Spleen (tissue), 11 donors: ENCODE measurements around the gene CNTNAP5. TPM values are rescaled to one million over a fixed set of nuclear protein-coding genes. Genes with fewer than 3 reads are reported as not detected.

Source experiments
- DNase-seq: peaks from one replicate; pipeline ENCODE4 v3.0.0-alpha.2; 2020
- H3K27ac ChIP-seq, 8 donors: fragments of 200-600 bp; sonication (generic) in 7 of 8; 1 replicate in 4 of 8; 2 replicates in 4 of 8; pipeline versions ENCODE4 v1.5.0 to v1.8.0; 2016 to 2021; ENCODE audit warnings: inconsistent platforms in 4 of 8, mild to moderate bottlenecking in 4 of 8, moderate library complexity in 1 of 8
- H3K27me3 ChIP-seq, 7 donors: fragments of 200-600 bp; sonication (generic) in 6 of 7; replicated peaks in 1 of 7; 1 replicate in 4 of 7; 2 replicates in 3 of 7; pipeline versions ENCODE4 v1.5.0 to v1.8.0; 2016 to 2021; ENCODE audit warnings: inconsistent platforms in 3 of 7, mild to moderate bottlenecking in 1 of 7
- H3K36me3 ChIP-seq, 6 donors: fragments of 200-600 bp; sonication (generic) in 5 of 6; 1 replicate in 4 of 6; 2 replicates in 2 of 6; pipeline versions ENCODE4 v1.5.0 to v1.8.0; 2016 to 2021; ENCODE audit warnings: inconsistent platforms in 2 of 6
- H3K4me1 ChIP-seq, 6 donors: fragments of 200-600 bp; sonication (generic) in 5 of 6; 1 replicate in 3 of 6; 2 replicates in 3 of 6; pipeline versions ENCODE4 v1.5.0 to v1.8.0; 2016 to 2021; ENCODE audit warnings: inconsistent platforms in 3 of 6
- H3K4me3 ChIP-seq, 8 donors: fragments of 200-600 bp; sonication (generic) in 7 of 8; 1 replicate in 4 of 8; 2 replicates in 4 of 8; pipeline versions ENCODE4 v1.5.0 to v1.8.0; 2016 to 2021; ENCODE audit warnings: inconsistent platforms in 4 of 8, mild to moderate bottlenecking in 4 of 8, moderate library complexity in 2 of 8
- H3K9me3 ChIP-seq, 8 donors: fragments of 200-600 bp; sonication (generic) in 7 of 8; 1 replicate in 4 of 8; 2 replicates in 4 of 8; pipeline versions ENCODE4 v1.5.0 to v1.8.0; 2016 to 2021; ENCODE audit warnings: inconsistent platforms in 4 of 8
- CTCF ChIP-seq, 11 experiments: fragments of 200-600 bp in 7 of 11; fragments of 450-650 bp in 4 of 11; sonication (generic) in 4 of 11; IDR thresholded peaks in 8 of 11; conservative IDR thresholded peaks in 3 of 11; 1 replicate in 7 of 11; 2 replicates in 4 of 11; pipeline versions ENCODE4 v1.4.0 to v1.8.0; 2016 to 2021; ENCODE audit warnings: antibody characterized with exemption in 11 of 11, inconsistent platforms in 4 of 11, mild to moderate bottlenecking in 1 of 11
- POLR2A ChIP-seq, 3 donors: fragments of 450-650 bp; IDR thresholded peaks; one replicate each; pipeline ENCODE4 v1.5.1; 2017; ENCODE audit warnings: antibody characterized with exemption in 3 of 3, mild to moderate bottlenecking in 1 of 3
- POLR2AphosphoS5 ChIP-seq, 3 donors: sonication (generic); formaldehyde crosslinking; IDR thresholded peaks; one replicate each; pipeline ENCODE4 v1.5.1; 2017; ENCODE audit warnings: antibody characterized with exemption in 3 of 3
- WGBS, 5 donors: extraction: QIAGEN DNeasy Blood & Tissue Kit in 3 of 5; methylation state at CpG; one replicate each; pipeline versions ENCODE4 v1.1.5 to v1.1.7; 2013 to 2018; 5-methylcytosine and 5-hydroxymethylcytosine counted together
- intact Hi-C: fragments of 100-400 bp; cut with DNase I; formaldehyde crosslinking; loops from one replicate; pipeline ENCODE4 v1.15.0; 2023; ENCODE audit warnings: low total_unique reads
- polyA plus RNA-seq, 3 donors: library from polyadenylated mRNA; stranded (reverse); fragments of 200-250 nt; gene quantifications; one replicate each; pipeline ENCODE4 v1.2.1, GENCODE V29; 2013
- total RNA-seq, 7 donors: library from RNA; depleted of rRNA in 3 of 7; stranded (reverse); fragments of >200 nt in 3 of 7; fragmentation: NEBNext Ultra II Directional in 4 of 7; extraction: Animal tissue kit (Norgen Biotek cat#: 25700) in 4 of 7; gene quantifications; one replicate each; pipeline versions ENCODE4 v1.1.0 to v1.2.1, GENCODE V29; 2016 to 2021
- donor health status: healthy with polysubstance abuse.
- donor health status: DM: no; HTN: no; CAD: no; lungs with moderate emphysema.
- donor health status: DM: no; HTN: no; CAD: no.
- donor health status: Bipolar disorder and iron deficiency.
- donor health status: healthy.
- donor health status: DM: no; HTN: no; CAD: no.
- donor health status: DM: yes; HTN: yes; CAD: no.

Gene CNTNAP5
- total and polyA plus RNA-seq, 10 donors = 0.18 TPM; not detected in 9

GRCh38 chr2:124138076-124138475, 113.0 kb downstream of the CNTNAP5 start:
- H3K27ac ChIP-seq = no peak overlapping the region
- H3K27me3 ChIP-seq = no peaks in the 10 kb centered on the region
- TF ChIP-seq POLR2A (IDR thresholded peaks at IDR 0.05) (no peak), POLR2AphosphoS5 (IDR thresholded peaks at IDR 0.05) (no peak), CTCF (IDR thresholded peaks at IDR 0.05 in 8 of 11, conservative IDR thresholded peaks at IDR 0.05 in 3 of 11) (no peak)
- no peaks in the 10 kb centered on the region for H3K36me3 ChIP-seq
- WGBS, 5 donors = 73 to 83% (median 81%) methylated on average over 3 of the region's 3 CpGs
- no peak for DNase-seq
- H3K4me1 ChIP-seq = no peaks in the 10 kb centered on the region
- H3K4me3 ChIP-seq = no peak overlapping the region
- intact Hi-C loops = no loop called here
- peaks cover 0 to 6% (median 0%) of the 10 kb centered on the region in 8 donors for H3K9me3 ChIP-seq

GRCh38 chr2:124145982-124146381, 120.9 kb downstream of the CNTNAP5 start:
- intact Hi-C loops = no loop called here
- WGBS, 5 donors = 64 to 80% (median 77%) methylated on average over 4 of the region's 4 CpGs
- Histone ChIP-seq H3K9me3 (peaks cover 0 to 9% (median 0%) of the 10 kb centered on the region in 8 donors), H3K27ac (no peak overlapping the region), H3K4me1 (no peaks in the 10 kb centered on the region), H3K36me3 (no peaks in the 10 kb centered on the region), H3K4me3 (no peak overlapping the region), H3K27me3 (no peaks in the 10 kb centered on the region)
- TF ChIP-seq CTCF (IDR thresholded peaks at IDR 0.05 in 8 of 11, conservative IDR thresholded peaks at IDR 0.05 in 3 of 11) (no peak), POLR2AphosphoS5 (IDR thresholded peaks at IDR 0.05) (no peak), POLR2A (IDR thresholded peaks at IDR 0.05) (no peak)
- no peak for DNase-seq

GRCh38 chr2:124147552-124147951, 122.5 kb downstream of the CNTNAP5 start:
- H3K27ac ChIP-seq = no peak overlapping the region
- DNase-seq = no peak
- H3K4me1 ChIP-seq = no peaks in the 10 kb centered on the region
- intact Hi-C loops = no loop called here
- H3K9me3 ChIP-seq = peaks cover 0 to 10% (median 2%) of the 10 kb centered on the region in 8 donors
- WGBS, 5 donors = 77 to 88% (median 84%) methylated on average over 9 of the region's 9 CpGs
- H3K4me3 ChIP-seq = no peak overlapping the region
- H3K36me3 ChIP-seq = no peaks in the 10 kb centered on the region
- TF ChIP-seq CTCF (IDR thresholded peaks at IDR 0.05 in 8 of 11, conservative IDR thresholded peaks at IDR 0.05 in 3 of 11) (no peak), POLR2A (IDR thresholded peaks at IDR 0.05) (no peak), POLR2AphosphoS5 (IDR thresholded peaks at IDR 0.05) (no peak)
- no peaks in the 10 kb centered on the region for H3K27me3 ChIP-seq

GRCh38 chr2:124149571-124149970, 124.5 kb downstream of the CNTNAP5 start:
- TF ChIP-seq POLR2AphosphoS5 (IDR thresholded peaks at IDR 0.05) = no peak
- TF ChIP-seq POLR2A (IDR thresholded peaks at IDR 0.05) = no peak
- no peak for TF ChIP-seq CTCF (IDR thresholded peaks at IDR 0.05 in 8 of 11, conservative IDR thresholded peaks at IDR 0.05 in 3 of 11)
- Histone ChIP-seq H3K27me3 (no peaks in the 10 kb centered on the region), H3K4me3 (no peak overlapping the region), H3K36me3 (no peaks in the 10 kb centered on the region), H3K9me3 (peaks cover 0 to 16% (median 4%) of the 10 kb centered on the region in 8 donors), H3K4me1 (no peaks in the 10 kb centered on the region), H3K27ac (no peak overlapping the region)
- DNase-seq = no peak
- 63 to 80% (median 73%) methylated on average over 6 of the region's 6 CpGs for WGBS, 5 donors
- intact Hi-C loops = no loop called here
